Panc1 (cell line): ENCODE data around the gene DCDC2B. TPM values are rescaled to one million over a fixed set of nuclear protein-coding genes. Genes with fewer than 3 reads are reported as not detected.

ENCODE experiments used
- ATAC-seq: fragments of 200-7000 bp; cut with Tn5 transposase; 2 replicates; pipeline ENCODE4 v1.9.1; 2020; ENCODE audit warnings: mild to moderate bottlenecking, moderate library complexity
- BruUV-seq: library from RNA; stranded (reverse); fragments of 400-500 nt; replicated peaks from 2 replicates; lab custom pipeline; 2021; lab: Mats Ljungman, UMichigan
- CTCF ChIA-PET: fragments of 300-600 bp; sonication (Branson Sonifier 250); formaldehyde crosslinking; loops from one replicate; lab custom pipeline; 2022; ENCODE audit warnings: antibody characterized with exemption; lab: Charles Lee
- POLR2A ChIA-PET: fragments of 300-600 bp; sonication (Branson Sonifier 250); formaldehyde crosslinking; loops from one replicate; lab custom pipeline; 2022; ENCODE audit warnings: antibody characterized with exemption; lab: Charles Lee
- DNase-seq: peaks from one replicate; pipeline ENCODE4 v3.0.0-alpha.2; 2010; ENCODE audit warnings: low read depth, low spot score
- H3K27ac ChIP-seq: 2 replicates; pipeline ENCODE4 v1.5.1; 2011; ENCODE audit warnings: mild to moderate bottlenecking, low read length, inconsistent platforms
- H3K27me3 ChIP-seq: fragments of 200-500 bp; sonication (Bioruptor generic); 2 replicates; pipeline ENCODE4 v1.6.0; 2014; ENCODE audit warnings: low read length, inconsistent platforms; ENCODE audit not compliant: control insufficient read depth, insufficient read depth
- H3K36me3 ChIP-seq: fragments of 200-500 bp; sonication (Bioruptor generic); 2 replicates; pipeline ENCODE4 v1.5.1; 2014; ENCODE audit warnings: inconsistent platforms, mild to moderate bottlenecking, low read length, moderate library complexity; ENCODE audit not compliant: control insufficient read depth, insufficient read depth
- H3K4me1 ChIP-seq: 2 replicates; pipeline ENCODE4 v1.5.1; 2011; ENCODE audit warnings: inconsistent platforms, mild to moderate bottlenecking, low read length, moderate library complexity; ENCODE audit not compliant: control insufficient read depth, insufficient read depth
- H3K4me3 ChIP-seq, 2 experiments: 2 replicates each; pipeline ENCODE4 v1.5.1; 2011 to 2012; ENCODE audit warnings: low read depth in 2 of 2, low read length in 2 of 2, mild to moderate bottlenecking in 2 of 2, inconsistent platforms in 1 of 2, moderate library complexity in 1 of 2
- H3K9me3 ChIP-seq: fragments of 200-500 bp; sonication (Bioruptor generic); 2 replicates; pipeline ENCODE4 v1.5.1; 2014; ENCODE audit warnings: low read depth, mild to moderate bottlenecking, inconsistent platforms, low read length, moderate library complexity; ENCODE audit not compliant: control insufficient read depth, insufficient read depth
- CTCF ChIP-seq: fragments of 450-650 bp; IDR thresholded peaks from 2 replicates; pipeline ENCODE4 v1.5.1; 2017; ENCODE audit warnings: mild to moderate bottlenecking
- POLR2AphosphoS5 ChIP-seq: IDR thresholded peaks from 2 replicates; pipeline ENCODE4 v1.6.1; 2012; ENCODE audit warnings: mild to moderate bottlenecking, low read depth, low read length, moderate library complexity
- SIN3A ChIP-seq: IDR thresholded peaks from 2 replicates; pipeline ENCODE4 v1.6.1; 2012; ENCODE audit warnings: low read depth, mild to moderate bottlenecking, low read length, moderate library complexity, borderline replicate concordance; ENCODE audit not compliant: insufficient read depth
- TCF7L2 ChIP-seq: IDR thresholded peaks from 2 replicates; pipeline ENCODE4 v1.6.1; 2011; ENCODE audit warnings: mild to moderate bottlenecking, low read depth, low read length, inconsistent platforms
- in situ Hi-C: cut with HindIII; loops from 2 replicates; pipeline ENCODE4 v1.10.0; 2016; ENCODE audit warnings: low sequenced_read_pairs, low pct_unique_long_range_greater_than_20kb
- intact Hi-C: fragments of 100-400 bp; cut with micrococcal nuclease; formaldehyde crosslinking; loops from one replicate; pipeline ENCODE4 v1.10.0; 2022; ENCODE audit not compliant: unreplicated experiment
- total RNA-seq: library from RNA; stranded (reverse); gene quantifications from one replicate; pipeline ENCODE4 v1.2.1, GENCODE V29; 2021; ENCODE audit not compliant: unreplicated experiment
- TF ChIP-seq, protein P1 (sequence below), 2 experiments: IDR thresholded peaks; 2 replicates each; pipeline ENCODE4 v1.6.1; 2011 to 2012; ENCODE audit warnings: low read depth in 2 of 2, control low read depth in 1 of 2, low read length in 1 of 2, mild to moderate bottlenecking in 1 of 2, moderate library complexity in 1 of 2; ENCODE audit not compliant: insufficient read depth in 1 of 2

Gene DCDC2B
- total RNA-seq, 1 experiment from 2014 or later: not detected

- TSS peak; percentile 89 for BruUV-seq
- intact Hi-C loops: no loop called here
- no peaks in the 10 kb centered on the region for H3K9me3 ChIP-seq
- ChIA-PET CTCF (interaction anchor here (1.0 kb wide), 1 partner anchor 27 kb away, joined by 3 read pairs; no protein-coding TSS in a partner anchor), POLR2A (interaction anchor here (0.6 kb wide), 1 partner anchor 16 kb away, joined by 6 read pairs; no protein-coding TSS in a partner anchor)
- peaks cover 12% of the 10 kb centered on the region for H3K4me1 ChIP-seq
- H3K27me3 ChIP-seq: no peaks in the 10 kb centered on the region
- TF ChIP-seq POLR2AphosphoS5 (peak; percentile 38; the same call in 1 of the 2 replicates), TCF7L2 (no peak)
- H3K4me3 ChIP-seq: no peak overlapping the region
- peak; percentile 12 for ATAC-seq
- peak overlapping the region; percentile 57 for H3K27ac ChIP-seq
- DNase-seq: no peak
- no peaks in the 10 kb centered on the region for H3K36me3 ChIP-seq
- in situ Hi-C loops: no loop called here
Observed at GRCh38 chr1:32242341-32242851, 33.5 kb downstream of the DCDC2B start.

GRCh38 chr1:32246888-32247273 lies 38.0 kb downstream of the DCDC2B start, which contains the start of gene FAM167B:
FAM167B (plus strand) TSS chr1:32247222; CDS start chr1:32247422, 200 bp downstream.
- ATAC-seq (no peak), DNase-seq (no peak)
- peaks cover 12% of the 10 kb centered on the region for H3K4me1 ChIP-seq
- TF ChIP-seq, protein P1, sequence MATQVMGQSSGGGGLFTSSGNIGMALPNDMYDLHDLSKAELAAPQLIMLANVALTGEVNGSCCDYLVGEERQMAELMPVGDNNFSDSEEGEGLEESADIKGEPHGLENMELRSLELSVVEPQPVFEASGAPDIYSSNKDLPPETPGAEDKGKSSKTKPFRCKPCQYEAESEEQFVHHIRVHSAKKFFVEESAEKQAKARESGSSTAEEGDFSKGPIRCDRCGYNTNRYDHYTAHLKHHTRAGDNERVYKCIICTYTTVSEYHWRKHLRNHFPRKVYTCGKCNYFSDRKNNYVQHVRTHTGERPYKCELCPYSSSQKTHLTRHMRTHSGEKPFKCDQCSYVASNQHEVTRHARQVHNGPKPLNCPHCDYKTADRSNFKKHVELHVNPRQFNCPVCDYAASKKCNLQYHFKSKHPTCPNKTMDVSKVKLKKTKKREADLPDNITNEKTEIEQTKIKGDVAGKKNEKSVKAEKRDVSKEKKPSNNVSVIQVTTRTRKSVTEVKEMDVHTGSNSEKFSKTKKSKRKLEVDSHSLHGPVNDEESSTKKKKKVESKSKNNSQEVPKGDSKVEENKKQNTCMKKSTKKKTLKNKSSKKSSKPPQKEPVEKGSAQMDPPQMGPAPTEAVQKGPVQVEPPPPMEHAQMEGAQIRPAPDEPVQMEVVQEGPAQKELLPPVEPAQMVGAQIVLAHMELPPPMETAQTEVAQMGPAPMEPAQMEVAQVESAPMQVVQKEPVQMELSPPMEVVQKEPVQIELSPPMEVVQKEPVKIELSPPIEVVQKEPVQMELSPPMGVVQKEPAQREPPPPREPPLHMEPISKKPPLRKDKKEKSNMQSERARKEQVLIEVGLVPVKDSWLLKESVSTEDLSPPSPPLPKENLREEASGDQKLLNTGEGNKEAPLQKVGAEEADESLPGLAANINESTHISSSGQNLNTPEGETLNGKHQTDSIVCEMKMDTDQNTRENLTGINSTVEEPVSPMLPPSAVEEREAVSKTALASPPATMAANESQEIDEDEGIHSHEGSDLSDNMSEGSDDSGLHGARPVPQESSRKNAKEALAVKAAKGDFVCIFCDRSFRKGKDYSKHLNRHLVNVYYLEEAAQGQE (IDR thresholded peaks at IDR 0.05; ENCODE audit: insufficient read depth in 1 of 2, low read depth in 2 of 2, low read length in 1 of 2): no peak
- TF ChIP-seq SIN3A (no peak), POLR2AphosphoS5 (no peak), CTCF (no peak), TCF7L2 (no peak)
- no peaks in the 10 kb centered on the region for H3K9me3 ChIP-seq
- no peaks in the 10 kb centered on the region for H3K36me3 ChIP-seq
- in situ Hi-C loops (no loop called here), intact Hi-C loops (no loop called here)
- ChIA-PET CTCF (interaction anchor here (0.6 kb wide), 3 partner anchors 13 to 43 kb away, joined by 5 to 21 read pairs (median 6); no protein-coding TSS in a partner anchor), POLR2A (interaction anchor here (0.6 to 0.7 kb wide), 2 partner anchors 22 to 24 kb away, joined by 3 to 4 read pairs; no protein-coding TSS in a partner anchor)
- H3K27me3 ChIP-seq: no peaks in the 10 kb centered on the region
- no peak within 1 kb of the TSS for H3K27ac ChIP-seq
- no peak within 1 kb of the TSS for H3K4me3 ChIP-seq
- no TSS peak for BruUV-seq

GRCh38 chr1:32247452-32247851 lies 38.6 kb downstream of the DCDC2B start:
- no peaks in the 10 kb centered on the region for H3K27me3 ChIP-seq
- POLR2A ChIA-PET: interaction anchor here (0.5 kb wide), 1 partner anchor 24 kb away, joined by 7 read pairs; no protein-coding TSS in a partner anchor
- CTCF ChIA-PET: interaction anchor here (0.5 to 1.0 kb wide), 4 partner anchors 36 to 58 kb away, joined by 4 to 21 read pairs (median 8); no protein-coding TSS in a partner anchor
- in situ Hi-C loops: no loop called here
- TF ChIP-seq CTCF: no peak
- TF ChIP-seq TCF7L2: no peak
- no peak for TF ChIP-seq SIN3A
- TF ChIP-seq POLR2AphosphoS5: no peak
- TF ChIP-seq, protein P1 (IDR thresholded peaks at IDR 0.05; ENCODE audit: insufficient read depth in 1 of 2, low read depth in 2 of 2, low read length in 1 of 2): no peak
- no peaks in the 10 kb centered on the region for H3K9me3 ChIP-seq
- no peaks in the 10 kb centered on the region for H3K36me3 ChIP-seq
- ATAC-seq (no peak), DNase-seq (no peak)
- intact Hi-C loops: no loop called here
- peaks cover 10% of the 10 kb centered on the region for H3K4me1 ChIP-seq
- H3K27ac ChIP-seq: no peak overlapping the region
- H3K4me3 ChIP-seq: no peak overlapping the region
- no TSS peak for BruUV-seq
